Upper lobe of right lung (tissue), 1 donor: ENCODE data around the gene CRB3. TPM values are rescaled to one million over a fixed set of nuclear protein-coding genes. Genes with fewer than 3 reads are reported as not detected.

Experiments
- ATAC-seq: fragments of 200-7000 bp; cut with Tn5 transposase; one replicate; pipeline ENCODE4 v1.9.1; 2020; ENCODE audit warnings: mild to moderate bottlenecking, moderate library complexity
- DNase-seq: peaks from one replicate; pipeline ENCODE4 v3.0.0-alpha.2; 2020
- H3K27ac ChIP-seq: fragments of 200-600 bp; one replicate; pipeline ENCODE4 v1.8.0; 2022
- H3K27me3 ChIP-seq: fragments of 200-600 bp; one replicate; pipeline ENCODE4 v1.8.0; 2022; ENCODE audit warnings: mild to moderate bottlenecking
- H3K36me3 ChIP-seq: fragments of 200-600 bp; one replicate; pipeline ENCODE4 v1.8.0; 2022
- H3K4me1 ChIP-seq: fragments of 200-600 bp; one replicate; pipeline ENCODE4 v1.8.0; 2022
- H3K4me3 ChIP-seq: fragments of 200-600 bp; one replicate; pipeline ENCODE4 v1.8.0; 2022; ENCODE audit warnings: mild to moderate bottlenecking
- H3K9me3 ChIP-seq: fragments of 200-600 bp; one replicate; pipeline ENCODE4 v1.8.0; 2022
- CTCF ChIP-seq: fragments of 200-600 bp; IDR thresholded peaks from one replicate; pipeline ENCODE4 v1.8.0; 2022; ENCODE audit warnings: antibody characterized with exemption
- intact Hi-C: fragments of 100-400 bp; cut with DNase I; formaldehyde crosslinking; loops from one replicate; pipeline ENCODE4 v1.11.0; 2022
- total RNA-seq: library from RNA; stranded (reverse); fragmentation: NEBNext Ultra II Directional; extraction: Animal tissue kit (Norgen Biotek cat#: 25700); gene quantifications from one replicate; pipeline ENCODE4 v1.2.1, GENCODE V29; 2021
- donor health status: DM: no; HTN: yes; CAD: no; lungs with severe emphysema.

Gene CRB3
- total RNA-seq, 1 donor from 2014 or later: 48.4 TPM

- H3K4me3 ChIP-seq: peak overlapping the region; percentile 51
- H3K4me1 ChIP-seq: peaks cover 5% of the 10 kb centered on the region
- H3K36me3 ChIP-seq: no peaks in the 10 kb centered on the region
- H3K27me3 ChIP-seq: peaks cover 8% of the 10 kb centered on the region
- ATAC-seq: no peak
- DNase-seq: no peak
- TF ChIP-seq CTCF: no peak
- intact Hi-C loops: no loop called here
- H3K9me3 ChIP-seq: no peaks in the 10 kb centered on the region
- H3K27ac ChIP-seq: peak overlapping the region; percentile 79
These were observed 16.9 kb downstream of the CRB3 start for GRCh38 chr19:6480848-6481415.

GRCh38 chr19:6481541-6482342 is 17.7 kb downstream of the CRB3 start, which contains the start of gene DENND1C:
Gene DENND1C, minus strand, starts transcription at chr19:6481787. Its CDS starts 92 bp downstream, at chr19:6481695.
- peak; percentile 57 for TF ChIP-seq CTCF
- intact Hi-C loops: no loop called here
- H3K36me3 ChIP-seq: no peaks in the 10 kb centered on the region
- no peaks in the 10 kb centered on the region for H3K9me3 ChIP-seq
- peaks cover 4% of the 10 kb centered on the region for H3K4me1 ChIP-seq
- ATAC-seq (peak; percentile 79), DNase-seq (no peak)
- H3K27ac ChIP-seq: peak within 1 kb of the TSS; percentile 79
- H3K4me3 ChIP-seq: peak within 1 kb of the TSS; percentile 51
- peaks cover 5% of the 10 kb centered on the region for H3K27me3 ChIP-seq

- Histone ChIP-seq H3K27me3 (no peaks in the 10 kb centered on the region), H3K36me3 (no peaks in the 10 kb centered on the region), H3K4me3 (no peak overlapping the region), H3K4me1 (peaks cover 4% of the 10 kb centered on the region), H3K9me3 (no peaks in the 10 kb centered on the region), H3K27ac (peak overlapping the region; percentile 79)
- no peak for TF ChIP-seq CTCF
- DNase-seq (no peak), ATAC-seq (no peak)
- intact Hi-C loops: no loop called here
These were observed 18.2 kb downstream of the CRB3 start for GRCh38 chr19:6482343-6482686.

GRCh38 chr19:6483235-6483634 is 19.2 kb downstream of the CRB3 start:
- Histone ChIP-seq H3K27ac (no peak overlapping the region), H3K4me1 (peaks cover 4% of the 10 kb centered on the region), H3K9me3 (no peaks in the 10 kb centered on the region), H3K36me3 (no peaks in the 10 kb centered on the region), H3K4me3 (no peak overlapping the region), H3K27me3 (no peaks in the 10 kb centered on the region)
- TF ChIP-seq CTCF: no peak
- intact Hi-C loops: no loop called here
- no peak for ATAC-seq
- no peak for DNase-seq

- ATAC-seq: peak; percentile 8
- H3K4me3 ChIP-seq: no peak overlapping the region
- intact Hi-C loops: no loop called here
- TF ChIP-seq CTCF: no peak
- DNase-seq: no peak
- no peaks in the 10 kb centered on the region for H3K27me3 ChIP-seq
- H3K36me3 ChIP-seq: no peaks in the 10 kb centered on the region
- H3K9me3 ChIP-seq: no peaks in the 10 kb centered on the region
- H3K27ac ChIP-seq: no peak overlapping the region
- peaks cover 4% of the 10 kb centered on the region for H3K4me1 ChIP-seq
These were observed 20.2 kb downstream of the CRB3 start for GRCh38 chr19:6484230-6484629.
